HG03039 (cell line): ENCODE data around the gene NSD1.

Experiments
- ATAC-seq: cut with Tn5 transposase; IDR thresholded peaks from one replicate; pipeline ENCODE4 v1.9.1; 2021; ENCODE audit warnings: mild to moderate bottlenecking, moderate library complexity; ENCODE audit not compliant: unreplicated experiment

NSD1 gene

GRCh38 chr5:177133096-177133852, at the start of gene NSD1:
TSS of gene NSD1 (plus strand) at chr5:177133773. CDS start at chr5:177135104, 1,331 bp downstream.
- ATAC-seq = peak; percentile 55

GRCh38 chr5:177084175-177084574, 49.4 kb upstream of the NSD1 start:
- no peak for ATAC-seq

GRCh38 chr5:177085985-177086653, 47.5 kb upstream of the NSD1 start:
- no peak for ATAC-seq

GRCh38 chr5:177086654-177087397, 46.7 kb upstream of the NSD1 start, which contains the start of gene FGFR4:
TSS of gene FGFR4 (plus strand) at chr5:177086915. CDS start at chr5:177089603, 2,688 bp downstream.
- ATAC-seq = no peak

- no peak for ATAC-seq
These were observed 46.1 kb upstream of the NSD1 start for GRCh38 chr5:177087398-177088005.

- no peak for ATAC-seq
These were observed 44.4 kb upstream of the NSD1 start for GRCh38 chr5:177089127-177089526.

- ATAC-seq = no peak
These were observed 43.5 kb upstream of the NSD1 start for GRCh38 chr5:177089825-177090641.

GRCh38 chr5:177090813-177091212, 42.8 kb upstream of the NSD1 start:
- no peak for ATAC-seq

- no peak for ATAC-seq
These were observed 42.3 kb upstream of the NSD1 start for GRCh38 chr5:177091232-177091631.

GRCh38 chr5:177092178-177093081, 41.1 kb upstream of the NSD1 start:
- no peak for ATAC-seq

- ATAC-seq = no peak
These were observed 40.4 kb upstream of the NSD1 start for GRCh38 chr5:177093082-177093712.

- ATAC-seq = no peak
These were observed 39.8 kb upstream of the NSD1 start for GRCh38 chr5:177093803-177094202.

- no peak for ATAC-seq
These were observed 39.1 kb upstream of the NSD1 start for GRCh38 chr5:177094224-177095087.

GRCh38 chr5:177095088-177095669, 38.4 kb upstream of the NSD1 start:
- no peak for ATAC-seq

- ATAC-seq = no peak
These were observed 37.2 kb upstream of the NSD1 start for GRCh38 chr5:177096162-177097015.
